ENCODE data around the gene KHDRBS1.

DNA sequence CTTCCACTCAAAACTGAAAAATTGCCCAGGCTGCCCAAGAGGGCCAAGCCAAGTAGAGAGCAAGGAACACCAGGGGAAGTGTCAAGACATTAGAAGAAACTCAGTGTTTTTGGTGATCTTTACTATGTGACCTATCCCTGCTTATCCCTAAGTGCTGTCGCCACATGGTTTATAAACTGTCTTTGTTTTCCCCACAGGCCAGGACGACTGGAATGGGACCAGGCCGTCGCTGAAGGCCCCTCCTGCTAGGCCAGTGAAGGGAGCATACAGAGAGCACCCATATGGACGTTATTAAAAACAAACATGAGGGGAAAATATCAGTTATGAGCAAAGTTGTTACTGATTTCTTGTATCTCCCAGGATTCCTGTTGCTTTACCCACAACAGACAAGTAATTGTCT is 28.7 kb downstream of the KHDRBS1 start:
- no peak for TF ChIP-seq TAF1 (IDR thresholded peaks at IDR 0.05; ENCODE audit: low read depth)
- TF ChIP-seq, protein P1, sequence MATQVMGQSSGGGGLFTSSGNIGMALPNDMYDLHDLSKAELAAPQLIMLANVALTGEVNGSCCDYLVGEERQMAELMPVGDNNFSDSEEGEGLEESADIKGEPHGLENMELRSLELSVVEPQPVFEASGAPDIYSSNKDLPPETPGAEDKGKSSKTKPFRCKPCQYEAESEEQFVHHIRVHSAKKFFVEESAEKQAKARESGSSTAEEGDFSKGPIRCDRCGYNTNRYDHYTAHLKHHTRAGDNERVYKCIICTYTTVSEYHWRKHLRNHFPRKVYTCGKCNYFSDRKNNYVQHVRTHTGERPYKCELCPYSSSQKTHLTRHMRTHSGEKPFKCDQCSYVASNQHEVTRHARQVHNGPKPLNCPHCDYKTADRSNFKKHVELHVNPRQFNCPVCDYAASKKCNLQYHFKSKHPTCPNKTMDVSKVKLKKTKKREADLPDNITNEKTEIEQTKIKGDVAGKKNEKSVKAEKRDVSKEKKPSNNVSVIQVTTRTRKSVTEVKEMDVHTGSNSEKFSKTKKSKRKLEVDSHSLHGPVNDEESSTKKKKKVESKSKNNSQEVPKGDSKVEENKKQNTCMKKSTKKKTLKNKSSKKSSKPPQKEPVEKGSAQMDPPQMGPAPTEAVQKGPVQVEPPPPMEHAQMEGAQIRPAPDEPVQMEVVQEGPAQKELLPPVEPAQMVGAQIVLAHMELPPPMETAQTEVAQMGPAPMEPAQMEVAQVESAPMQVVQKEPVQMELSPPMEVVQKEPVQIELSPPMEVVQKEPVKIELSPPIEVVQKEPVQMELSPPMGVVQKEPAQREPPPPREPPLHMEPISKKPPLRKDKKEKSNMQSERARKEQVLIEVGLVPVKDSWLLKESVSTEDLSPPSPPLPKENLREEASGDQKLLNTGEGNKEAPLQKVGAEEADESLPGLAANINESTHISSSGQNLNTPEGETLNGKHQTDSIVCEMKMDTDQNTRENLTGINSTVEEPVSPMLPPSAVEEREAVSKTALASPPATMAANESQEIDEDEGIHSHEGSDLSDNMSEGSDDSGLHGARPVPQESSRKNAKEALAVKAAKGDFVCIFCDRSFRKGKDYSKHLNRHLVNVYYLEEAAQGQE (IDR thresholded peaks at IDR 0.05; ENCODE audit: low read depth), result no peak
- no peak for TF ChIP-seq RAD21 (IDR thresholded peaks at IDR 0.05; ENCODE audit: low read depth)
- TF ChIP-seq NFIC (IDR thresholded peaks at IDR 0.05), result no peak
- no peak for TF ChIP-seq ZBTB7A (IDR thresholded peaks at IDR 0.05; ENCODE audit: low read depth)
- no peak for TF ChIP-seq TEAD4 (IDR thresholded peaks at IDR 0.05)
- TF ChIP-seq EP300 (IDR thresholded peaks at IDR 0.05; ENCODE audit: borderline replicate concordance), result no peak
- TF ChIP-seq, protein P2, sequence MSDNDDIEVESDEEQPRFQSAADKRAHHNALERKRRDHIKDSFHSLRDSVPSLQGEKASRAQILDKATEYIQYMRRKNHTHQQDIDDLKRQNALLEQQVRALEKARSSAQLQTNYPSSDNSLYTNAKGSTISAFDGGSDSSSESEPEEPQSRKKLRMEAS (IDR thresholded peaks at IDR 0.05), result no peak
- TF ChIP-seq, protein P3, sequence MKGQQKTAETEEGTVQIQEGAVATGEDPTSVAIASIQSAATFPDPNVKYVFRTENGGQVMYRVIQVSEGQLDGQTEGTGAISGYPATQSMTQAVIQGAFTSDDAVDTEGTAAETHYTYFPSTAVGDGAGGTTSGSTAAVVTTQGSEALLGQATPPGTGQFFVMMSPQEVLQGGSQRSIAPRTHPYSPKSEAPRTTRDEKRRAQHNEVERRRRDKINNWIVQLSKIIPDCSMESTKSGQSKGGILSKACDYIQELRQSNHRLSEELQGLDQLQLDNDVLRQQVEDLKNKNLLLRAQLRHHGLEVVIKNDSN (IDR thresholded peaks at IDR 0.05), result no peak
